ENCODE data around the gene MUSK.
"Not testable (repeated sequence)": the region's sequence is repeated elsewhere in the genome, so short reads cannot be mapped to it uniquely, and the experiment has no call there.

Gene MUSK

GRCh38 chr9:110695846-110696245, 27.3 kb downstream of the MUSK start:
- FAIRE-seq, result not testable (repeated sequence)

- FAIRE-seq, result no peak
Observed at GRCh38 chr9:110700953-110701352, 32.4 kb downstream of the MUSK start.

- no peak for FAIRE-seq
Observed at GRCh38 chr9:110703669-110704068, 35.1 kb downstream of the MUSK start.

GRCh38 chr9:110707419-110707818, 38.8 kb downstream of the MUSK start:
- no peak for FAIRE-seq

- FAIRE-seq, result no peak
Observed at GRCh38 chr9:110710420-110710819, 41.8 kb downstream of the MUSK start.

GRCh38 chr9:110712955-110713354, 44.4 kb downstream of the MUSK start:
- no peak for FAIRE-seq

GRCh38 chr9:110714314-110714713, 45.7 kb downstream of the MUSK start:
- FAIRE-seq, result no peak

GRCh38 chr9:110728058-110728457, 59.5 kb downstream of the MUSK start:
- FAIRE-seq, result no peak

- FAIRE-seq, result no peak
Observed at GRCh38 chr9:110729641-110730040, 61.0 kb downstream of the MUSK start.

GRCh38 chr9:110731437-110732028, 62.9 kb downstream of the MUSK start:
- FAIRE-seq, result no peak

GRCh38 chr9:110738982-110739381, 70.4 kb downstream of the MUSK start:
- no peak for FAIRE-seq

GRCh38 chr9:110742741-110743371, 74.3 kb downstream of the MUSK start:
- FAIRE-seq, result no peak

GRCh38 chr9:110744715-110745384, 76.3 kb downstream of the MUSK start:
- FAIRE-seq, result peak; percentile 36

- no peak for FAIRE-seq
Observed at GRCh38 chr9:110745676-110746075, 77.1 kb downstream of the MUSK start.

- no peak for FAIRE-seq
Observed at GRCh38 chr9:110746211-110746930, 77.8 kb downstream of the MUSK start.

- FAIRE-seq, result no peak
Observed at GRCh38 chr9:110748251-110748893, 79.8 kb downstream of the MUSK start.

- no peak for FAIRE-seq
Observed at GRCh38 chr9:110750272-110750671, 81.7 kb downstream of the MUSK start.

- FAIRE-seq, result no peak
Observed at GRCh38 chr9:110751971-110752370, 83.4 kb downstream of the MUSK start.

GRCh38 chr9:110752766-110753165, 84.2 kb downstream of the MUSK start:
- FAIRE-seq, result no peak

GRCh38 chr9:110753731-110754231, 85.2 kb downstream of the MUSK start:
- FAIRE-seq, result no peak

- no peak for FAIRE-seq
Observed at GRCh38 chr9:110755179-110755578, 86.6 kb downstream of the MUSK start.

GRCh38 chr9:110758201-110758600, 89.6 kb downstream of the MUSK start:
- FAIRE-seq, result no peak

GRCh38 chr9:110762783-110763182, 94.2 kb downstream of the MUSK start:
- FAIRE-seq, result no peak

All from islet of Langerhans (tissue), 1 donor.